ENCODE measurements around the gene MAPK4. TPM values are rescaled to one million over a fixed set of nuclear protein-coding genes. Genes with fewer than 3 reads are reported as not detected.

Gene MAPK4
- total RNA-seq, 1 experiment from 2014 or later = 4.2 TPM

DNA sequence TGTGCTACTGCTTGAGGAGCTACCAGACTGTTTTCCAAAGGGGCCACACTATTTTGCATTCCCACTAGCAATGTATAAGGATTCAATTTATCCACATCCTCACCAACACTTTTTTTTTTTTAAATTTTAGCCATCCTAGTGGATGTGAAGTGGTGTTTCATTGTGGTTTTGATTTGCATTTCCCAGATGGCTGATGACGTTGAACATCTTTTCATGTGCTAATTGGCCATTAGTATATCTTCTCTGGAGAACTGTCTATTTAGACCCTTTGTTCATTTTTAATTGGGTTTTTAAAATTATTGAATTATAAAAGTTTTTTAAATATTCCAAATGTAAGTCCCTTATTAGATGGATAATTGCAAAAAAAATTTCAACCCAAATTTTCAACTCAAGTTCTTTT lies 121.1 kb downstream of the MAPK4 start:
- Mint-ChIP-seq H3K27ac (no peak overlapping the region), H3K9me3 (peaks cover 37% of the 10 kb centered on the region), H3K4me1 (peaks cover 4% of the 10 kb centered on the region; the same call in 1 of the 2 replicates), H3K27me3 (ENCODE audit: low read depth) (no peaks in the 10 kb centered on the region), H3K4me3 (no peak overlapping the region), H3K36me3 (peaks cover 11% of the 10 kb centered on the region)
- ATAC-seq (no peak), DNase-seq (ENCODE audit: low spot score) (no peak)
- CTCF ChIA-PET = no interaction called here
- TF ChIP-seq, protein P1, sequence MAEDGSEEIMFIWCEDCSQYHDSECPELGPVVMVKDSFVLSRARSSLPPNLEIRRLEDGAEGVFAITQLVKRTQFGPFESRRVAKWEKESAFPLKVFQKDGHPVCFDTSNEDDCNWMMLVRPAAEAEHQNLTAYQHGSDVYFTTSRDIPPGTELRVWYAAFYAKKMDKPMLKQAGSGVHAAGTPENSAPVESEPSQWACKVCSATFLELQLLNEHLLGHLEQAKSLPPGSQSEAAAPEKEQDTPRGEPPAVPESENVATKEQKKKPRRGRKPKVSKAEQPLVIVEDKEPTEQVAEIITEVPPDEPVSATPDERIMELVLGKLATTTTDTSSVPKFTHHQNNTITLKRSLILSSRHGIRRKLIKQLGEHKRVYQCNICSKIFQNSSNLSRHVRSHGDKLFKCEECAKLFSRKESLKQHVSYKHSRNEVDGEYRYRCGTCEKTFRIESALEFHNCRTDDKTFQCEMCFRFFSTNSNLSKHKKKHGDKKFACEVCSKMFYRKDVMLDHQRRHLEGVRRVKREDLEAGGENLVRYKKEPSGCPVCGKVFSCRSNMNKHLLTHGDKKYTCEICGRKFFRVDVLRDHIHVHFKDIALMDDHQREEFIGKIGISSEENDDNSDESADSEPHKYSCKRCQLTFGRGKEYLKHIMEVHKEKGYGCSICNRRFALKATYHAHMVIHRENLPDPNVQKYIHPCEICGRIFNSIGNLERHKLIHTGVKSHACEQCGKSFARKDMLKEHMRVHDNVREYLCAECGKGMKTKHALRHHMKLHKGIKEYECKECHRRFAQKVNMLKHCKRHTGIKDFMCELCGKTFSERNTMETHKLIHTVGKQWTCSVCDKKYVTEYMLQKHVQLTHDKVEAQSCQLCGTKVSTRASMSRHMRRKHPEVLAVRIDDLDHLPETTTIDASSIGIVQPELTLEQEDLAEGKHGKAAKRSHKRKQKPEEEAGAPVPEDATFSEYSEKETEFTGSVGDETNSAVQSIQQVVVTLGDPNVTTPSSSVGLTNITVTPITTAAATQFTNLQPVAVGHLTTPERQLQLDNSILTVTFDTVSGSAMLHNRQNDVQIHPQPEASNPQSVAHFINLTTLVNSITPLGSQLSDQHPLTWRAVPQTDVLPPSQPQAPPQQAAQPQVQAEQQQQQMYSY (CRISPR knock-in tag; IDR thresholded peaks at IDR 0.05) = no peak
- TF ChIP-seq, protein P2, sequence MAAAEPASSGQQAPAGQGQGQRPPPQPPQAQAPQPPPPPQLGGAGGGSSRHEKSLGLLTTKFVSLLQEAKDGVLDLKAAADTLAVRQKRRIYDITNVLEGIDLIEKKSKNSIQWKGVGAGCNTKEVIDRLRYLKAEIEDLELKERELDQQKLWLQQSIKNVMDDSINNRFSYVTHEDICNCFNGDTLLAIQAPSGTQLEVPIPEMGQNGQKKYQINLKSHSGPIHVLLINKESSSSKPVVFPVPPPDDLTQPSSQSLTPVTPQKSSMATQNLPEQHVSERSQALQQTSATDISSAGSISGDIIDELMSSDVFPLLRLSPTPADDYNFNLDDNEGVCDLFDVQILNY (CRISPR knock-in tag; IDR thresholded peaks at IDR 0.05) = no peak
- TF ChIP-seq, protein P3, sequence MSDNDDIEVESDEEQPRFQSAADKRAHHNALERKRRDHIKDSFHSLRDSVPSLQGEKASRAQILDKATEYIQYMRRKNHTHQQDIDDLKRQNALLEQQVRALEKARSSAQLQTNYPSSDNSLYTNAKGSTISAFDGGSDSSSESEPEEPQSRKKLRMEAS (CRISPR knock-in tag; IDR thresholded peaks at IDR 0.05) = no peak
- no peak for TF ChIP-seq TCF7 (CRISPR knock-in tag; IDR thresholded peaks at IDR 0.05; ENCODE audit: low read depth)
- POLR2A ChIA-PET = no interaction called here

DNA sequence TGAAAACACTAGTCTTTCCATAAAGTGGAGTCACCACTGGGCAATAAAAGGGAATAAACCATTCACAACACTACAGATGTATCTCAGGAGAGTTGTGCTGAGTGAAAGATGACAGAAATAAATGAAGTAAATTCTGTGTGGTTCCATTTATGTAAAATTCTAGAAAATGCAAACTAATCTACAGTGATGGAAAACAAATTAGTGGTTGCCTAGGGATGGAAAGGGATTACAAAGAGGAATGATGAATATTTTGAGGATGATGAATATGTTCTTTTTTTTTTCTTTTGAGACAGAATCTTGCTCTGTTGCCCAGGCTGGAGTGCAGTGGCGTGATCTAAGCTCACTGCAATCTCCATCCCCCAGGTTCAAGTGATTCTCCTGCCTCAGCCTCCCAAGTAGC lies 123.0 kb downstream of the MAPK4 start:
- H3K4me3 Mint-ChIP-seq = no peak overlapping the region
- ChIA-PET CTCF (interaction anchor here (0.9 kb wide), 1 partner anchor 37 kb away, joined by 5 read pairs; no protein-coding TSS in a partner anchor), POLR2A (no interaction called here)
- TF ChIP-seq ZNF138 (CRISPR knock-in tag; conservative IDR thresholded peaks at IDR 0.05) = no peak
- TF ChIP-seq MYBL2 (CRISPR knock-in tag; IDR thresholded peaks at IDR 0.05) = no peak
- TF ChIP-seq JUN (CRISPR knock-in tag; IDR thresholded peaks at IDR 0.05) = no peak
- TF ChIP-seq, protein P2 (CRISPR knock-in tag; IDR thresholded peaks at IDR 0.05) = no peak
- TF ChIP-seq HMGA2 (CRISPR knock-in tag; IDR thresholded peaks at IDR 0.05) = no peak
- TF ChIP-seq ZNF396 (CRISPR knock-in tag; IDR thresholded peaks at IDR 0.05; ENCODE audit: borderline replicate concordance) = no peak
- TF ChIP-seq, protein P4, sequence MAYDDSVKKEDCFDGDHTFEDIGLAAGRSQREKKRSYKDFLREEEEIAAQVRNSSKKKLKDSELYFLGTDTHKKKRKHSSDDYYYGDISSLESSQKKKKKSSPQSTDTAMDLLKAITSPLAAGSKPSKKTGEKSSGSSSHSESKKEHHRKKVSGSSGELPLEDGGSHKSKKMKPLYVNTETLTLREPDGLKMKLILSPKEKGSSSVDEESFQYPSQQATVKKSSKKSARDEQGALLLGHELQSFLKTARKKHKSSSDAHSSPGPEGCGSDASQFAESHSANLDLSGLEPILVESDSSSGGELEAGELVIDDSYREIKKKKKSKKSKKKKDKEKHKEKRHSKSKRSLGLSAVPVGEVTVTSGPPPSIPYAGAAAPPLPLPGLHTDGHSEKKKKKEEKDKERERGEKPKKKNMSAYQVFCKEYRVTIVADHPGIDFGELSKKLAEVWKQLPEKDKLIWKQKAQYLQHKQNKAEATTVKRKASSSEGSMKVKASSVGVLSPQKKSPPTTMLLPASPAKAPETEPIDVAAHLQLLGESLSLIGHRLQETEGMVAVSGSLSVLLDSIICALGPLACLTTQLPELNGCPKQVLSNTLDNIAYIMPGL (CRISPR knock-in tag; IDR thresholded peaks at IDR 0.05) = no peak
- TF ChIP-seq FOXP1 (CRISPR knock-in tag; IDR thresholded peaks at IDR 0.05; ENCODE audit: borderline replicate concordance) = no peak
- TF ChIP-seq NFYB (CRISPR knock-in tag; conservative IDR thresholded peaks at IDR 0.05; ENCODE audit: low read depth) = no peak
- no peak for TF ChIP-seq JAZF1 (CRISPR knock-in tag; IDR thresholded peaks at IDR 0.05)
- TF ChIP-seq, protein P5, sequence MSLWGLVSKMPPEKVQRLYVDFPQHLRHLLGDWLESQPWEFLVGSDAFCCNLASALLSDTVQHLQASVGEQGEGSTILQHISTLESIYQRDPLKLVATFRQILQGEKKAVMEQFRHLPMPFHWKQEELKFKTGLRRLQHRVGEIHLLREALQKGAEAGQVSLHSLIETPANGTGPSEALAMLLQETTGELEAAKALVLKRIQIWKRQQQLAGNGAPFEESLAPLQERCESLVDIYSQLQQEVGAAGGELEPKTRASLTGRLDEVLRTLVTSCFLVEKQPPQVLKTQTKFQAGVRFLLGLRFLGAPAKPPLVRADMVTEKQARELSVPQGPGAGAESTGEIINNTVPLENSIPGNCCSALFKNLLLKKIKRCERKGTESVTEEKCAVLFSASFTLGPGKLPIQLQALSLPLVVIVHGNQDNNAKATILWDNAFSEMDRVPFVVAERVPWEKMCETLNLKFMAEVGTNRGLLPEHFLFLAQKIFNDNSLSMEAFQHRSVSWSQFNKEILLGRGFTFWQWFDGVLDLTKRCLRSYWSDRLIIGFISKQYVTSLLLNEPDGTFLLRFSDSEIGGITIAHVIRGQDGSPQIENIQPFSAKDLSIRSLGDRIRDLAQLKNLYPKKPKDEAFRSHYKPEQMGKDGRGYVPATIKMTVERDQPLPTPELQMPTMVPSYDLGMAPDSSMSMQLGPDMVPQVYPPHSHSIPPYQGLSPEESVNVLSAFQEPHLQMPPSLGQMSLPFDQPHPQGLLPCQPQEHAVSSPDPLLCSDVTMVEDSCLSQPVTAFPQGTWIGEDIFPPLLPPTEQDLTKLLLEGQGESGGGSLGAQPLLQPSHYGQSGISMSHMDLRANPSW (CRISPR knock-in tag; conservative IDR thresholded peaks at IDR 0.05; ENCODE audit: low read depth) = no peak
- TF ChIP-seq ZNF423 (CRISPR knock-in tag; IDR thresholded peaks at IDR 0.05) = no peak
- peaks cover 4% of the 10 kb centered on the region; the same call in 1 of the 2 replicates for H3K4me1 Mint-ChIP-seq
- H3K27ac Mint-ChIP-seq = no peak overlapping the region
- H3K27me3 Mint-ChIP-seq (ENCODE audit: low read depth) = no peaks in the 10 kb centered on the region
- no peak for DNase-seq (ENCODE audit: low spot score)
- ATAC-seq = no peak
- H3K36me3 Mint-ChIP-seq = peaks cover 5% of the 10 kb centered on the region; the same call in 1 of the 2 replicates
- peaks cover 26% of the 10 kb centered on the region for H3K9me3 Mint-ChIP-seq
